Breast epithelium (tissue), 4 donors: ENCODE results near the gene IGFBPL1. TPM values are rescaled to one million over a fixed set of nuclear protein-coding genes. Genes with fewer than 3 reads are reported as not detected.

Experiments used
- DNase-seq, 2 donors: peaks; one replicate each; pipeline ENCODE4 v3.0.0-alpha.2; 2019; ENCODE audit warnings: low spot score in 2 of 2
- H3K27ac ChIP-seq, 2 donors: fragments of 200-600 bp; sonication (generic) in 1 of 2; one replicate each; pipeline ENCODE4 v1.5.1; 2016 to 2019; ENCODE audit warnings: mild to moderate bottlenecking in 1 of 2
- H3K27me3 ChIP-seq, 2 donors: fragments of 200-600 bp; sonication (generic) in 1 of 2; one replicate each; pipeline versions ENCODE4 v1.5.1 to v1.6.0; 2017 to 2019; ENCODE audit warnings: control low read depth in 1 of 2, mild to moderate bottlenecking in 1 of 2
- H3K36me3 ChIP-seq: fragments of 200-600 bp; one replicate; pipeline ENCODE4 v1.5.1; 2019
- H3K4me1 ChIP-seq, 2 donors: fragments of 200-600 bp; sonication (generic); one replicate each; pipeline ENCODE4 v1.5.1; 2016 to 2019; ENCODE audit warnings: control low read depth in 1 of 2
- H3K4me3 ChIP-seq, 3 donors: fragments of 200-600 bp; sonication (generic); 1 replicate in 2 of 3; 2 replicates in 1 of 3; pipeline ENCODE4 v1.5.1; 2016 to 2019; ENCODE audit warnings: mild to moderate bottlenecking in 3 of 3, moderate library complexity in 2 of 3
- H3K9me3 ChIP-seq, 2 donors: fragments of 200-600 bp; sonication (generic) in 1 of 2; one replicate each; pipeline ENCODE4 v1.5.1; 2016 to 2019; ENCODE audit warnings: control low read depth in 1 of 2
- POLR2A ChIP-seq: fragments of 450-650 bp; IDR thresholded peaks from one replicate; pipeline ENCODE4 v1.6.1; 2016; ENCODE audit warnings: antibody characterized with exemption, mild to moderate bottlenecking, moderate library complexity
- POLR2AphosphoS5 ChIP-seq, 3 donors: sonication (generic); formaldehyde crosslinking; IDR thresholded peaks; one replicate each; pipeline ENCODE4 v1.6.1; 2017; ENCODE audit warnings: antibody characterized with exemption in 3 of 3
- intact Hi-C: fragments of 100-400 bp; cut with DNase I; formaldehyde crosslinking; loops from one replicate; pipeline ENCODE4 v1.15.1; 2023; ENCODE audit warnings: low total_unique reads
- total RNA-seq, 3 donors: library from RNA; depleted of rRNA; stranded (reverse); fragments of >200 nt; gene quantifications; one replicate each; pipeline ENCODE4 v1.1.0, GENCODE V29; 2016
- TF ChIP-seq, protein P1 (sequence below), 3 donors: fragments of 450-650 bp; IDR thresholded peaks; one replicate each; pipeline ENCODE4 v1.5.1; 2016 to 2017; ENCODE audit warnings: antibody characterized with exemption in 3 of 3, mild to moderate bottlenecking in 3 of 3, moderate library complexity in 3 of 3

The IGFBPL1 gene
- total RNA-seq, 3 donors from 2014 or later: not detected

DNA sequence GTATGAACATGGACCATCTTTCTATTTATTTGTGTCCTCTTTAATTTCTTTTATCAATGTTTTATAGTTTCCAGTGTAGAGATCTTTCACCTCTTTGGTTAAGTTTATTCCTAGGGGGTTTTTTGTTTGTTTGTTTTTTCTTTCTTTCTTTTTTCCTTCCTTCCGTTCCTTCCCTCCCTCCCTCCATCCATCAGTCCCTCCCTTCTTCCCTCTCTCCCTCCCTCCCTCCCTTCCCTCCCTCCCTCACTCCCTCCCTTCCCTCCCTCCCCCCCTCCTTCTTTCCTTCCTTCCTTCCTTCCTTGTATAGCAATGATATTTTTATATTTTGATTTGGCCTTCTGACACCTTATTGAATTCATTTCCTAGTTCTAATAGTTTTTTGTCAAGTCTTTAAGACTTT, 23.4 kb upstream of the IGFBPL1 start:
- intact Hi-C loops: no loop called here
- Histone ChIP-seq H3K27ac (no peak overlapping the region), H3K4me3 (no peak overlapping the region), H3K9me3 (peaks cover 0 to 13% of the 10 kb centered on the region in 2 donors), H3K27me3 (no peaks in the 10 kb centered on the region), H3K4me1 (no peaks in the 10 kb centered on the region), H3K36me3 (no peaks in the 10 kb centered on the region)
- no peak for DNase-seq
- TF ChIP-seq POLR2A (no peak), POLR2AphosphoS5 (IDR thresholded peaks at IDR 0.05) (no peak)
- TF ChIP-seq, protein P1, sequence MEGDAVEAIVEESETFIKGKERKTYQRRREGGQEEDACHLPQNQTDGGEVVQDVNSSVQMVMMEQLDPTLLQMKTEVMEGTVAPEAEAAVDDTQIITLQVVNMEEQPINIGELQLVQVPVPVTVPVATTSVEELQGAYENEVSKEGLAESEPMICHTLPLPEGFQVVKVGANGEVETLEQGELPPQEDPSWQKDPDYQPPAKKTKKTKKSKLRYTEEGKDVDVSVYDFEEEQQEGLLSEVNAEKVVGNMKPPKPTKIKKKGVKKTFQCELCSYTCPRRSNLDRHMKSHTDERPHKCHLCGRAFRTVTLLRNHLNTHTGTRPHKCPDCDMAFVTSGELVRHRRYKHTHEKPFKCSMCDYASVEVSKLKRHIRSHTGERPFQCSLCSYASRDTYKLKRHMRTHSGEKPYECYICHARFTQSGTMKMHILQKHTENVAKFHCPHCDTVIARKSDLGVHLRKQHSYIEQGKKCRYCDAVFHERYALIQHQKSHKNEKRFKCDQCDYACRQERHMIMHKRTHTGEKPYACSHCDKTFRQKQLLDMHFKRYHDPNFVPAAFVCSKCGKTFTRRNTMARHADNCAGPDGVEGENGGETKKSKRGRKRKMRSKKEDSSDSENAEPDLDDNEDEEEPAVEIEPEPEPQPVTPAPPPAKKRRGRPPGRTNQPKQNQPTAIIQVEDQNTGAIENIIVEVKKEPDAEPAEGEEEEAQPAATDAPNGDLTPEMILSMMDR (IDR thresholded peaks at IDR 0.05): no peak

DNA sequence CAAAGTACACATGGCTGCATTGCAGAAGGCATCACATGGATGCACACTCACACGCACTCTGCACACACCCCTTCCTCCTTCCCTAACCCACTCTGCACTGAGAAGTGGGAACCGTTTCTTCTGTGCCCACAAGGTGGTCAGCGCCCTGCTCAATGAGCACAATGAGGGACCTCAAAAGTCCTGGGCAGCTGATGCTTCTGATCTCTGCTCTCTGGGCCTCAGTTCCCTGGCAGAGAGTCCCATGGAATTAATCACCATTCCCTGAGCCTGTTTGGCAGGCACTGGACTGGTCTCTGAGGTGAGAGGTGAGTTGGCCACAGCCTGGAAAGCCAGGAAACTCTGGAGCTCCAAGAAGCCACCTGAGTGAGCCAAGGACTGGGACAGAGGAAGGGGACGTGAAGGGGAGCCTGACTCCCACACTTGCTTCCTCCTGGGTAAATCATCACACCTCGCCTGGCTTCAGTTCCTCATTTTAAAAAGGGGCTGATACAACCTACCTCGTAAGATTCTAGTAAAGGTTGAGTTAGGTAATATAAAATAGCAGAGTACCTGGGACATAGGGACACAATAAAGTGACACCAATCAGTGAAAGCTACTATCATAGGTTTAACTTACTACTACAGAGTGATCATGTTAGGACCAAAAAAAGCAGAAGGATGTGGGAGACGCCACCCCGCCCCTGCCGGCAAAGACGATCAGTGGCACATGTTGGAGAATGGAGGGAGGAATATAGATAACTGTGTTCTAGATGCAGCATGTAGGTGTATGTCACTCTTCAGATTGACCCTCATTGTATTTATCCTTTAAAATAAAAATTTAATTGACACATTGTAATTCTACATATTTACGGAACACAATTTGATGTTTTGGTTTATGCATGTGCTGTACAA, 21.1 kb upstream of the IGFBPL1 start:
- intact Hi-C loops: no loop called here
- H3K27me3 ChIP-seq: no peaks in the 10 kb centered on the region
- H3K9me3 ChIP-seq: peaks cover 0 to 2% of the 10 kb centered on the region in 2 donors
- no peaks in the 10 kb centered on the region for H3K4me1 ChIP-seq
- DNase-seq: no peak
- no peak overlapping the region for H3K27ac ChIP-seq
- no peak overlapping the region for H3K4me3 ChIP-seq
- no peaks in the 10 kb centered on the region for H3K36me3 ChIP-seq
- TF ChIP-seq POLR2AphosphoS5 (IDR thresholded peaks at IDR 0.05) (no peak), POLR2A (no peak)
- TF ChIP-seq, protein P1 (IDR thresholded peaks at IDR 0.05): no peak

DNA sequence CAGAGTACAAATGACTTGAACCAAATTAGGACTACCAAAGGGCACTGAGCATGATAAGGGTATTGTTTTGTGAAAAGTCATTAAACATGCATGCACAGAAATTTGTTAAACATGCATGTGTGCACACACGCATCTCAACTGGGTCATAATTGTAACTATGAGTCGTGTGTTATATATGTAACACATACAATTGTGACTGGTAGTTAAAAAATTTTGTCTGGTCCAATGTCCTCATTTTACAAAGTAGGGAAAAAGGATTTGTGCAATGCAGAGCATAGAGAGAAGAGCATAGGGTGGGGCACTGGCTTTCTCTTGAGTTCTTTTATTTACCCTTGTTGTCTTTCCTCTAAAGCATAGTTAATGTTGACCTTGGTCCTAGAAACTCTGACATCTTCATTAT, 19.3 kb upstream of the IGFBPL1 start:
- H3K27me3 ChIP-seq: no peaks in the 10 kb centered on the region

DNA sequence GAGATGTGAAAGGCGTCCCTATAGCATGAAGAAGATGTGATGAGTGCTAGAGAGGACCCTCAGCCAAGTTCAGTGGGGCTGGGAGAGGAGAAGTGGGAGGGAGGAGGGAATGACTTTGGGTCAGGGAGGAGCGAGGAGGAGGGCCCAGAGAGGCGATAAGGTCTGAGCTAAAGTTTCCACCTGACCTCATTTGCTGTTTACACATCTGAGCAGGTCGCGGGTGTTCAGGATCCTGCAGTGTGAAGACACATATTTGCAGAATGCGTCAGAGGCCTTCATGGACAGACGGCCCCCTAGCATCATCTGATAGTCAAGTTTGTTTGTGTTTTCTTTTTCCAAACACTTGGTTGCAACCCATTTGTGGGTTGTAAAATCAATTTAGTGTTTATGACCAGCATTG, 18.9 kb upstream of the IGFBPL1 start:
- no peaks in the 10 kb centered on the region for H3K27me3 ChIP-seq
- DNase-seq: peak in 1 of 2 donors; percentile 21

More for the DNA sequence above, 19.3 kb upstream of the IGFBPL1 start:
- intact Hi-C loops: no loop called here
- no peak overlapping the region for H3K27ac ChIP-seq
- no peaks in the 10 kb centered on the region for H3K9me3 ChIP-seq
- H3K36me3 ChIP-seq: no peaks in the 10 kb centered on the region
- H3K4me1 ChIP-seq: no peaks in the 10 kb centered on the region
- DNase-seq: no peak
- H3K4me3 ChIP-seq: no peak overlapping the region
- TF ChIP-seq POLR2AphosphoS5 (IDR thresholded peaks at IDR 0.05) (no peak), POLR2A (no peak)
- TF ChIP-seq, protein P1 (IDR thresholded peaks at IDR 0.05): no peak

More for the DNA sequence above, 18.9 kb upstream of the IGFBPL1 start:
- H3K9me3 ChIP-seq: no peaks in the 10 kb centered on the region
- intact Hi-C loops: no loop called here
- H3K36me3 ChIP-seq: no peaks in the 10 kb centered on the region
- no peak overlapping the region for H3K27ac ChIP-seq
- no peak overlapping the region for H3K4me3 ChIP-seq
- no peaks in the 10 kb centered on the region for H3K4me1 ChIP-seq
- TF ChIP-seq POLR2A (no peak), POLR2AphosphoS5 (IDR thresholded peaks at IDR 0.05) (no peak)
- TF ChIP-seq, protein P1 (IDR thresholded peaks at IDR 0.05): no peak
